NOMO-1 (cell line): ENCODE measurements around the gene PIK3R6.

Experiments used
- DNase-seq, 2 experiments: peaks; one replicate each; lab custom pipeline; 2025; ENCODE audit not compliant: unreplicated experiment in 2 of 2; lab: John Stamatoyannopoulos, UW

Gene PIK3R6

GRCh38 chr17:8875957-8876356 is 8.5 kb upstream of the PIK3R6 start:
- DNase-seq, result no peak

DNA sequence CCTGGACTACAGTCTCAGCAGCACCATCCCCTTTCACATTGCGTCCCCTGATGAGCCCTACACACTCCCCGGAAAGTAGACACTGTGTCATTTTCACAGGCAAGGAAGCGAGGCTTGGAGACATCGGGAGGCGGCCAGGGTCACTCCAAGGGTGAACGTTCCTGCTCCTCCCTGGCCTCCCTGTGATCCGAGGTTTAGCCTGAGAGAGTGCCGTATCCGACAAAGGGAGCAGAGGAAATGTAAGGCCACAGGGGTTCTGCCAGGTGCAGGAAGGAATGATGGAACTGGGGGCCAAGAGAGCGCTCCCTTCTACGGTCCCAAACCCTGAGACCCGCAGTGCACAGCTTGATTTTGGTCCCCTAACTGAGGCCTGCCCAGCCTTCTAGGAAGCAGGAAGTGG is 8.0 kb upstream of the PIK3R6 start:
- DNase-seq, result no peak

GRCh38 chr17:8873801-8874715 is 6.6 kb upstream of the PIK3R6 start:
- no peak for DNase-seq

DNA sequence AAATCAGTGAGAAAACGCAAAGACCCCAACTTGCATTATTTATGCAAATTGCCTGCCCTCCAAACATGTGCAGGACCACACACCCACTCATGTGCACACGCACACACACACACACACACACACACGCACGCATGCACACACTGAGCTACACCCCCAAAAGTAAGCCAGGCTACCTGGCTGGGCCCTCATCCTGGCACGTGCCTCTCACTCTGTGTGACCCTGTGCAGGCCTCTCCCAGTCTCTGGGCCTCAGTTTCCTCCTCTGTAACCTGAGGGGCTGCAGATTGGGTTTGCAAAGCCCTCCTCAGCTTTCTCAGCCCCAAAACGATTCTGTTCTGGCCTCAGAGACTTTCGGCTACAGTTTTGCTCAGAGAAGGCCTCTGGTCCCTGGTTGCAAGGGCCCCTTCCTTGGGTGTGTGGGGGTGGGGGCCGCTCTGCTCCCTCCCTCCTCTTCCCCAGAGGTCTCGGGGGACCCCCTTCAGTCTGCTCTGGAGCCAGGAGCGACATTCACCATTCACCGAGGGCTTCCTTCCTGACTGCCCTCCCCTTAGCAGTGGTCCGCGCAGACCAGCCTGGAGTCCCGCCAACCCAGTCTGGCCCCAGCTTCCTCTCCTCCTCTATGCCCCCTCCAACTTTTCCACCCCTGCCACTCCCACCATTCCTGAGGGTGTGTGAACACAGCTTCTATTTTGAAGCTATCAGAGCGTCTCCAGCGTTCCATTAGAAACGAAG is 5.4 kb upstream of the PIK3R6 start:
- DNase-seq, result no peak

GRCh38 chr17:8872036-8872704 is 4.7 kb upstream of the PIK3R6 start:
- DNase-seq, result no peak

DNA sequence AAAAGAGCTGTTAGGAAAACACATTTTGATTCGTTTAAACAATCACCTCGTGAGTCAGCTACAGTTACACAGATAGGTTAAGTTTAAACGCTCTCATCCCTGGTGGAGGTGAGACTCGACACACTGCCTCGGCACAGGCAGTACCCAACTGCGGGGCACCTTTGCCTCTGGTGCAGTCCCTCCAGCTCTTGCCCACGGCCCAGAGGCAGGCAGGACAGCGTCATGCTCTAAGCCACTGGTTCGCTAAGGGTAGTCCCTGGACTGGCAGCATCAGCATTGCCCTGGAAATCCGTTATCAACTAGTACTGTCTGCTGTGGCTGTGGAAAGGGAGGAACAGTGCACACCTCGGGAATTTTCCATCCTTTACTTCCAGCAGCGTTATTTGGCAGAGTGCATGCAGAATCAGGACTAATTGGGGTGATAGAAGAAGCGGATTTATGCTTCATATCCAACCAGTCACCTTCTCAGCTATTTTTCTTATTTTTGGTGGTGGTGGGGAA is 3.7 kb upstream of the PIK3R6 start:
- no peak for DNase-seq

DNA sequence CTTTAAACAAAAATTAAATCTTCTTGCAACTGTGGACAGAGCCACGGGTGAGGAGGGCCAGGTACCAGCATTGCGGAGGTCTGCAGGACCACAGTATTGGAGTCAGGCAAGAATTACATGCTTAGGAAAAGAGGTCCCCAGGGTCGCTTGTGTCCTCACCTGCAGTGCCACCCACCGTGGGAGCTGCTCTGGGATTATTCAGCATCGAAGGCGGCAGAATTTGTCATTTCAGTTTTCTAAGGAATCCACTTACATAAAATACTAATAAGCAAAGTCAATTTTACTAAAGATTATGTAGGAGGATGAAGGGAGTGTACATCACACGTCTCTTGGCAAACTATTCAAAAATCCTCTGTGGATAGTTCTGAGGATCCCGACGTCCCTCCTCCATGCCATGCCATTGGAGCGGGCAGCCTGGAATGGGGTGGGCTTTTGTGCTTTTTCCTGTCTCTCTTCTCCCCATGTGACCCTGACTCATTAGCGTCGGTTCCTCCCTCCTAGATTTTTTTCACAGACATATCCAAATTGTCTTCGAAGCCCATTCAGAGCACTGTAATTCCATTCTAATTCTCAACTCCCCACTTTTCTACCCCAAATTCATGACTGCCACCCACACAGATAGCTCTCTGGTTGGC is 3.0 kb upstream of the PIK3R6 start:
- DNase-seq, result no peak

GRCh38 chr17:8869114-8869815 is 1.8 kb upstream of the PIK3R6 start:
- DNase-seq, result no peak

DNA sequence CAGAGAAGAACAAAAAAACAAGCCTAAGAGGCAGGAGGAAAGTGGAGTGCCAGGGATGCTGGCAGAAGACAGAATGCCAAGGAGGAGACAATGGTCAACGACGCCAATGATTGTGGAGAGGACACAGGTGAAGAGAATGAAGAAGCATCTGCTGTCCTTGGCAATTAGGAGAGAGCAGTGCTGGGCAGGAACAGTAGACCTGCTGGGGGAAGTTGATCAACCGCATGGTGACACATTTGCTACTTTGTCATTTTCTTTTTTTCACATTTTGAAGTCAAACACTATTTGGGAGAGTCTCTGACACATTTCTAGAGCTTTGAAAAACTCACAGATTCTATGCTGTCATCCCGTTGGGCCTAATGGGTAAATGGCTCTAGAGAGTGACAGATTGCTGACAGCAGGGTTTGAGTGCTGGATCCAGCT is 1.1 kb upstream of the PIK3R6 start:
- no peak for DNase-seq

DNA sequence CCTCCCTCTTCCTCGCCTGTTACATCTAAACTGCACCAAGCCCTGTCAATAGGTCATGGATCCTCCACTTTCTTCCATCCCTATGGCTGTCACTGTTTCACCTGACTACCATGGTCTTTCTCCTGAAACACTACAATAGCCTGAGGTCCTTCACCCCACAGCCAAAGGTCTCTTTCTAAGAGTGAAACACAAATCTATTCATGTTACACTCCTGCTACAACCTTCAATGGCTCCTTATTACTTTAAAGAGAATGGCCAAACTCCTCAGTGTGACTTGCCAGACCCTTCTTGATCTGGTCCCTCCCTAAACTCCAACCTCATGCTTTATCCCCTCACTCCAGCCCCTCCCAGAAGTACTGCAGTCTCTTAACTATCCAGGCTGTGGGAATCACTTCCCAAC is 618 bp upstream of the PIK3R6 start:
- DNase-seq, result no peak

DNA sequence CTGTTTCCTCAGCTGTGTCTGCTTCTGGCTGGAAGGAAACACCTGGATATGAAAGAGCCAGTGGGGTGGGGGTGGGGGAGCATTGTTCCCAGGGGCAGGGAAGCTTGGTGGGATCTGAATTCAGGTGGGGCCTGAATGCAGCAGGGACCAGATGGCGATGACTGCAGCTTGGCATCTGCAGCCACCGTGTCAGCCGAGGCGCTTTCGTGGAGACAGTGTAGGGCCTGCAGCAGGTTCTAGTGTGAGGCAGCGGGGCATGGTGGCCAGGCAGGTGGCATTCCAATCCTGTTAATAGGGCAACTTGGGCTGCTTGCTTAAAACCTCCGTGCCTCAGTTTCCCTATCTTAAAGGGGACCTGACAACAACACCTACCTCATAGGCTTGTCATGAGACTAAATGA is 1.7 kb downstream of the PIK3R6 start:
- no peak for DNase-seq

DNA sequence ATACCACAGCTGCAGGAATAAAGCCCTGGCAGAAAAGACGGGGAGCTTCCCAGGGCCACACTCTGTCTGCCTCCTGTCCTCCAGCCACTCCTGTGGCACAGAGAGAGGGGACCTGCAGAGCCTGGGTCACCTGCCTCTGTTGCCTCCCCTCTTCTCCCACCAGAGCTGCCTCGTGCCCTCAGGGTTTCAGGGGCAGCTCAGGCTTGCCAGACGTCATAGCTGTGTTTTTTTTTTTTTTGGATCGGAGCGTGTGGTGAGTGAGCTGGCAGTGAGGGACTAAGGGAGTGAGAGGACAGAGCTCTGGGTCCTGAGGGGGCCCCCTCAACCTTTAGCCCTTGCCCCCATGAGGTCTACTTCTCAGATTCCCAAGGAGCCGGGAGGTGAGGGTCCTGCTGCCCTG is 2.1 kb downstream of the PIK3R6 start:
- DNase-seq, result no peak

- DNase-seq, result no peak
These were observed 5.0 kb downstream of the PIK3R6 start for GRCh38 chr17:8862213-8863056.

DNA sequence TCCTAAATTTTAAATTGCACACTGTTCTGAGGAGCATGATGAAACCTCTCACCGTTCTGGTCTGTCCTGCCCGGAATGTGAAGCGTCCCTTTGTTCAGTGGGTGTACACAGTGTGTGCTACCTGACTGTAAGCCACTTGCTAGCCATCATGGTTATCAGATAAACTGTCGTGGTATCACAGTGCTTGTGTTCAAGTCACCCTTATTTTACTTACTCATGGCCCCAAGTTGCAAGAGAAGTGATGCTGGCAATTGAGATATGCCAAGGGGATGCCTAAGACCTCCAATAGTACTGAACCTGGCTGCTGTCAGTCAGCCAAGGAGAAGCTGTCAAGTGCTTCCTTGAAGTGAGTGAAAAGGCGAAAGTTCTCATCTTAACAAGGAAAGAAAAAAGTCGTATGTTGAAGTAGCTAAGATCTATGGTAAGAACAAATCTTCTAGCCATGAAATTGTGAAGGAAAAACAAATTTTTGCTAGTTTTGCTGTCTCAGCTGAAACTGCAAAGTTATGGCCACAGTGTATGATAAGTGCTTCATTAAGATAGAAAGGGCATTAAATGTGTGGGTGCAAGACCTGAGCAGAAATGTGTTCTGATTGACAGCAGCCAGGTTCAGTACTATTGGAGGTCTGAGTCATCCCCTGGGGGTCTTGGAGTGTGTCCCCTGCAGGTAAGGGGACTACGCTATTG is 5.8 kb downstream of the PIK3R6 start:
- DNase-seq, result no peak

DNA sequence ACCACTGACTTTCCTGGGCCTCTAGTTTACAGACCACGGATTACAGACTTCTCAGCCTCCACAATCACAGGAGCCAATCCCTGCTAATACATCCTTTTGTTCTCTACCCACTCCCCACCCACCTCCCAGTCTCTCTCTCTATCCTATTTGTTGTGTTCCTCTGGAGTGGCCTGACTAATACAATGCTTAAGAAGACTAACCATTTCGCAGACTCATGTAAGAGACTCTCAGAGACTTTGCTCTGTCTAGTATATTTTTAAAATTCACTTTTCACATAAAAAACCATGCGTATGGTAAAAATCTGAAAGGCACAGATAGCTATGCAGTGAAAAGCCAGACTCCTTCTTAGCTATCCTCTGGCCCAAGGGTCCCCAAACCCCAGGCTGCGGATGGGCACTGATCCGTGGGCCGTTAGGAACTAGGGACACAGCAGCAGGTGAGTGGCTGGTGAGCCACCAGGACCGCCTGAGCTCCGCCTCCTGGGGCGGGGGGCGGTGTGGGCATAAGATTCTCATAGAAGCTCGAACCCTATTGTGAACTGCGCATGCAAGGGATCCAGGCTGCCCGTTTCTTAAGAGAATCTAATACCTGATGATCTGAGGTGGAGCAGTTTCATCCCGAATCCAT is 7.6 kb downstream of the PIK3R6 start:
- DNase-seq, result no peak

- DNase-seq, result peak; percentile 83 to 85
These were observed 8.3 kb downstream of the PIK3R6 start for GRCh38 chr17:8859027-8859803.

DNA sequence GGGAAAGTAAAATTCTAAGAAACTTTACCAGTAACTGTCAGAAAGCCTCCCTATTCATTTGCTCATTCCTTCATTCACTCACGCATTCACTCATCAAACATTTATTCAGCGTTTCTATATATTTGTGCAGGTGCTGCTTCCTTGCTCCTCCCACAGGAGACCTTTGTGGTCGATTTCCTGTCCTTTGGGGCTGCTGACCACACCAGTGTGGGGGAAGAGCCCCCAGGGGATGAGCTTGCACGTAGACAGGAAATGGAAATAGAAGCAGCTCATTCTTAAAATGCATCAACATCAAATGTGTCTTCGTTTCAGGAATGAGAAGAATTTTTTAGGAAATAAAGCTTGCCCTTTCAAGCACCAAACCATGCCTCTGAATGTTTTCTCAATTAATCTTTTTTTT is 9.6 kb downstream of the PIK3R6 start:
- peak in 1 of 2 experiments; percentile 9 for DNase-seq
